ENCODE measurements around the gene VPS13D.

DNA sequence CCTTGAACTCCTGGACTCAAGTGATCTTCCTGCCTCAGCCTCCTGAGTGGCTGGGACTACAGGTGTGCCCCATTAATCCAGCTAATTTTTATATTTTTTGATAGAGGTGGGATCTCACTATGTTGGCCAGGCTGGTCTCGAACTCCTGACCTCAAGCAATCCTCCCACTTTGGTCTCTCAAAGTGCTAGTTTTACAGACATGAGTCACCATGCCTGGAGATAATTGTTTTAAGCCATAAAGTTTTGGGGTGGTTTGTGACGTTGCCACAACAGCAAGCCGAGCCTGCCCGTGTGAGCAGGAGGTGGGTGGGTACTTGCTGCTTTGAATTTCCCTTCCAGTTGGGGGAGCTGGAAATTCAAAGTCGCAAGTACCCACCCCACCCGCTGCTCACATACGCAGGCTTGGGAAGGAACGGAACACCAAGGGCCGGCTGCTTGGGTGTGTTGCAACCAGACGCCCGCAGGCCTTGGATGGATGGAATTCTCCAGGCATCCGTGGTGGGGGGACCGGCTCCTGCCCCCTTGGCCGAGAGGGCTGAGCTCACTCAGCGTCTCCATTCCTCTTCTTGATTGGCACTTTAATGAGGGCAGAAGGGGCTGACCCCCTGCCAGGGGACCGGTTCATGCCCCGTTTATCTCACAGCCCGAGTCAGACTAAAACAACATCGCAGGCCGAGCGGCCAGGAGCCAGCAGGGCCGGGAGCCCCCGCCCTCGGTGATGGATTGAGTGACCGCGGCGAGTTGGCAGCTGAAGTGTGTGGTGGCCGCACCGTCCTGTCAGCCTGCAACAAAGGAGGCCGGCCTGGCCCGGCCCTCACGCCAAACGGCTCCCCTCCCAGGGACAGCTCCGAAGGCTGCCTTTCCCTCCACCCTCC is 310.1 kb downstream of the VPS13D start:
- no peak for TF ChIP-seq POLR2A (IDR thresholded peaks at IDR 0.05; ENCODE audit: low read depth, low read length)
- TF ChIP-seq, protein P1, sequence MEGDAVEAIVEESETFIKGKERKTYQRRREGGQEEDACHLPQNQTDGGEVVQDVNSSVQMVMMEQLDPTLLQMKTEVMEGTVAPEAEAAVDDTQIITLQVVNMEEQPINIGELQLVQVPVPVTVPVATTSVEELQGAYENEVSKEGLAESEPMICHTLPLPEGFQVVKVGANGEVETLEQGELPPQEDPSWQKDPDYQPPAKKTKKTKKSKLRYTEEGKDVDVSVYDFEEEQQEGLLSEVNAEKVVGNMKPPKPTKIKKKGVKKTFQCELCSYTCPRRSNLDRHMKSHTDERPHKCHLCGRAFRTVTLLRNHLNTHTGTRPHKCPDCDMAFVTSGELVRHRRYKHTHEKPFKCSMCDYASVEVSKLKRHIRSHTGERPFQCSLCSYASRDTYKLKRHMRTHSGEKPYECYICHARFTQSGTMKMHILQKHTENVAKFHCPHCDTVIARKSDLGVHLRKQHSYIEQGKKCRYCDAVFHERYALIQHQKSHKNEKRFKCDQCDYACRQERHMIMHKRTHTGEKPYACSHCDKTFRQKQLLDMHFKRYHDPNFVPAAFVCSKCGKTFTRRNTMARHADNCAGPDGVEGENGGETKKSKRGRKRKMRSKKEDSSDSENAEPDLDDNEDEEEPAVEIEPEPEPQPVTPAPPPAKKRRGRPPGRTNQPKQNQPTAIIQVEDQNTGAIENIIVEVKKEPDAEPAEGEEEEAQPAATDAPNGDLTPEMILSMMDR (IDR thresholded peaks at IDR 0.05; ENCODE audit: extremely low read depth in 1 of 2, insufficient read depth in 1 of 2, low read depth in 1 of 2, low read length in 2 of 2) = no peak
- TF ChIP-seq, protein P2, sequence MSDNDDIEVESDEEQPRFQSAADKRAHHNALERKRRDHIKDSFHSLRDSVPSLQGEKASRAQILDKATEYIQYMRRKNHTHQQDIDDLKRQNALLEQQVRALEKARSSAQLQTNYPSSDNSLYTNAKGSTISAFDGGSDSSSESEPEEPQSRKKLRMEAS (IDR thresholded peaks at IDR 0.05; ENCODE audit: insufficient read depth, insufficient read length) = no peak
- no peak for TF ChIP-seq POLR2AphosphoS5 (IDR thresholded peaks at IDR 0.05; ENCODE audit: insufficient read depth, low read depth, low read length)
- TF ChIP-seq MYC (IDR thresholded peaks at IDR 0.05; ENCODE audit: low read depth, low read length) = no peak

Measured in endothelial cell of umbilical vein (primary cell).